ENCODE results near the gene EDEM1. TPM values are rescaled to one million over a fixed set of nuclear protein-coding genes. Genes with fewer than 3 reads are reported as not detected.

EDEM1 gene
- total RNA-seq, 1 experiment from 2014 or later = 22.4 TPM

DNA sequence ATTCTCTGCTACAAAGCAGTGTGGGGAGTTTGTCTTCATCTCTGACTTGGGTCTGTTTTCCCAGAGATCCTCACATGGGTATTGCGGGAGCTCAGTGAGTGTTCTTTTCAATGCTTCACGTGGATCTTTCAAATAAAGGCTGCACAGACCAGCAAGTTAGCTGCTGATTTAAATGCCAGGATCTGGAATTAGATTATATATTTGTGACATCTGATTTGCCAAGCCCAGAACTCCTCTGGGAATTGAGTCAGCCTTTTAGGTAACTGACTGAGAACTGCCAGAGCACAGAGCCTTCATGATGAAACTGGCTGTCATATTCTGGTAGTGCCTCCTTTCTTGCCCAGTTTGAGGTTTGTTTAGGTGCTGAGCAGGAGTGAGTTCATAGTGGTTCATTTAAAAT, 14.7 kb downstream of the EDEM1 start:
- ChIA-PET POLR2A (no interaction called here), CTCF (no interaction called here)
- DNase-seq (ENCODE audit: low spot score) (no peak), ATAC-seq (no peak)
- Mint-ChIP-seq H3K4me1 (peaks cover 20% of the 10 kb centered on the region), H3K9me3 (no peaks in the 10 kb centered on the region), H3K4me3 (no peak overlapping the region), H3K27ac (no peak overlapping the region), H3K36me3 (peaks cover 69% of the 10 kb centered on the region), H3K27me3 (ENCODE audit: low read depth) (no peaks in the 10 kb centered on the region)
- no peak for TF ChIP-seq RELA (CRISPR knock-in tag; IDR thresholded peaks at IDR 0.05; ENCODE audit: borderline replicate concordance)
- TF ChIP-seq ZNF263 (CRISPR knock-in tag; IDR thresholded peaks at IDR 0.05; ENCODE audit: low read depth) = no peak
- TF ChIP-seq, protein P1, sequence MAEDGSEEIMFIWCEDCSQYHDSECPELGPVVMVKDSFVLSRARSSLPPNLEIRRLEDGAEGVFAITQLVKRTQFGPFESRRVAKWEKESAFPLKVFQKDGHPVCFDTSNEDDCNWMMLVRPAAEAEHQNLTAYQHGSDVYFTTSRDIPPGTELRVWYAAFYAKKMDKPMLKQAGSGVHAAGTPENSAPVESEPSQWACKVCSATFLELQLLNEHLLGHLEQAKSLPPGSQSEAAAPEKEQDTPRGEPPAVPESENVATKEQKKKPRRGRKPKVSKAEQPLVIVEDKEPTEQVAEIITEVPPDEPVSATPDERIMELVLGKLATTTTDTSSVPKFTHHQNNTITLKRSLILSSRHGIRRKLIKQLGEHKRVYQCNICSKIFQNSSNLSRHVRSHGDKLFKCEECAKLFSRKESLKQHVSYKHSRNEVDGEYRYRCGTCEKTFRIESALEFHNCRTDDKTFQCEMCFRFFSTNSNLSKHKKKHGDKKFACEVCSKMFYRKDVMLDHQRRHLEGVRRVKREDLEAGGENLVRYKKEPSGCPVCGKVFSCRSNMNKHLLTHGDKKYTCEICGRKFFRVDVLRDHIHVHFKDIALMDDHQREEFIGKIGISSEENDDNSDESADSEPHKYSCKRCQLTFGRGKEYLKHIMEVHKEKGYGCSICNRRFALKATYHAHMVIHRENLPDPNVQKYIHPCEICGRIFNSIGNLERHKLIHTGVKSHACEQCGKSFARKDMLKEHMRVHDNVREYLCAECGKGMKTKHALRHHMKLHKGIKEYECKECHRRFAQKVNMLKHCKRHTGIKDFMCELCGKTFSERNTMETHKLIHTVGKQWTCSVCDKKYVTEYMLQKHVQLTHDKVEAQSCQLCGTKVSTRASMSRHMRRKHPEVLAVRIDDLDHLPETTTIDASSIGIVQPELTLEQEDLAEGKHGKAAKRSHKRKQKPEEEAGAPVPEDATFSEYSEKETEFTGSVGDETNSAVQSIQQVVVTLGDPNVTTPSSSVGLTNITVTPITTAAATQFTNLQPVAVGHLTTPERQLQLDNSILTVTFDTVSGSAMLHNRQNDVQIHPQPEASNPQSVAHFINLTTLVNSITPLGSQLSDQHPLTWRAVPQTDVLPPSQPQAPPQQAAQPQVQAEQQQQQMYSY (CRISPR knock-in tag; IDR thresholded peaks at IDR 0.05) = no peak
- TF ChIP-seq, protein P2, sequence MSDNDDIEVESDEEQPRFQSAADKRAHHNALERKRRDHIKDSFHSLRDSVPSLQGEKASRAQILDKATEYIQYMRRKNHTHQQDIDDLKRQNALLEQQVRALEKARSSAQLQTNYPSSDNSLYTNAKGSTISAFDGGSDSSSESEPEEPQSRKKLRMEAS (CRISPR knock-in tag; IDR thresholded peaks at IDR 0.05) = no peak
- TF ChIP-seq FOXP1 (CRISPR knock-in tag; IDR thresholded peaks at IDR 0.05; ENCODE audit: borderline replicate concordance) = no peak
- TF ChIP-seq ZNF138 (CRISPR knock-in tag; conservative IDR thresholded peaks at IDR 0.05) = no peak
- TF ChIP-seq, protein P3, sequence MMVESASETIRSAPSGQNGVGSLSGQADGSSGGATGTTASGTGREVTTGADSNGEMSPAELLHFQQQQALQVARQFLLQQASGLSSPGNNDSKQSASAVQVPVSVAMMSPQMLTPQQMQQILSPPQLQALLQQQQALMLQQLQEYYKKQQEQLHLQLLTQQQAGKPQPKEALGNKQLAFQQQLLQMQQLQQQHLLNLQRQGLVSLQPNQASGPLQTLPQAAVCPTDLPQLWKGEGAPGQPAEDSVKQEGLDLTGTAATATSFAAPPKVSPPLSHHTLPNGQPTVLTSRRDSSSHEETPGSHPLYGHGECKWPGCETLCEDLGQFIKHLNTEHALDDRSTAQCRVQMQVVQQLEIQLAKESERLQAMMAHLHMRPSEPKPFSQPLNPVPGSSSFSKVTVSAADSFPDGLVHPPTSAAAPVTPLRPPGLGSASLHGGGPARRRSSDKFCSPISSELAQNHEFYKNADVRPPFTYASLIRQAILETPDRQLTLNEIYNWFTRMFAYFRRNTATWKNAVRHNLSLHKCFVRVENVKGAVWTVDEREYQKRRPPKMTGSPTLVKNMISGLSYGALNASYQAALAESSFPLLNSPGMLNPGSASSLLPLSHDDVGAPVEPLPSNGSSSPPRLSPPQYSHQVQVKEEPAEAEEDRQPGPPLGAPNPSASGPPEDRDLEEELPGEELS (CRISPR knock-in tag; IDR thresholded peaks at IDR 0.05) = no peak
- TF ChIP-seq KAT7 (CRISPR knock-in tag; IDR thresholded peaks at IDR 0.05; ENCODE audit: borderline replicate concordance) = no peak

DNA sequence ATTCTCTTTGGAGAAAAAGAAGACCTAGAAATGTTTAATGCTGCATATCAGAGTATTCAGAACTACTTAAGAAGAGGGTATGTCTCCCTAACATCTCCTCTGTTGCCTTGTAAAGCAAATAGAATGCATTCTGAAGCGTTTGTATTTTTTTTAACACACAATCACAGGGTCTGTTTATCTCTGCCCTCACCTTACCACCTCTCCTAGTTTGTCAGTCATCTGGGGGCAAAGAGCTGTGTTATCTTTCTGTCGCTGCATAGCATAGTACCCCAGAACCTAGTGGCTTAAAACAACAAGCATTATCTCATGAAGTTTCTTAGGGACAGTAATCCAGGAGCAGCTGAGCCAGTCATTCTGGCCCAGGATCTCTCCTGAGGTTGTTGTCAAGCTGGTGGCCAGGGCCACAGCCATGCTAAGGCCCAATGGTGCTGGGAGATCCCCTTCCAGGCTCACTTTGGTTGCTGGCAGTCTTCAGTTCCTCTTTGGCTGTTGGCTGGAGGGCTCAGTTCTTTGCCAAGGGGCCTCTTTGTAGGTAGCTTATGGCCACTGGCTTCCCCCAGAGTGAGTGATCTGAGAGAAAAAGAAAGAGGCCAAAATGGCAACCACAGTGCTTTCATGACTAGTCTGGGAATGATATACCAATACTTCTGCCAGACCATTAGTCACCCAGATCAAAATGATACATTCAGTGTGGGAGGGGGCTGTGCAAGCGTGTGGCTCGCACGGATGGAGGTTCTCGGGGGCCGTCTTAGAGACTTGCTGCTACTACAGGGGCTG, 17.8 kb downstream of the EDEM1 start:
- no peaks in the 10 kb centered on the region for H3K4me1 Mint-ChIP-seq
- no peaks in the 10 kb centered on the region for H3K27me3 Mint-ChIP-seq (ENCODE audit: low read depth)
- H3K4me3 Mint-ChIP-seq = no peak overlapping the region
- H3K9me3 Mint-ChIP-seq = no peaks in the 10 kb centered on the region
- POLR2A ChIA-PET = no interaction called here
- H3K27ac Mint-ChIP-seq = no peak overlapping the region
- no peak for DNase-seq (ENCODE audit: low spot score)
- ATAC-seq = no peak
- CTCF ChIA-PET = no interaction called here
- peaks cover 81% of the 10 kb centered on the region for H3K36me3 Mint-ChIP-seq
- no peak for TF ChIP-seq TEAD4 (CRISPR knock-in tag; IDR thresholded peaks at IDR 0.05)
- no peak for TF ChIP-seq SP1 (CRISPR knock-in tag; conservative IDR thresholded peaks at IDR 0.05)
- TF ChIP-seq, protein P4, sequence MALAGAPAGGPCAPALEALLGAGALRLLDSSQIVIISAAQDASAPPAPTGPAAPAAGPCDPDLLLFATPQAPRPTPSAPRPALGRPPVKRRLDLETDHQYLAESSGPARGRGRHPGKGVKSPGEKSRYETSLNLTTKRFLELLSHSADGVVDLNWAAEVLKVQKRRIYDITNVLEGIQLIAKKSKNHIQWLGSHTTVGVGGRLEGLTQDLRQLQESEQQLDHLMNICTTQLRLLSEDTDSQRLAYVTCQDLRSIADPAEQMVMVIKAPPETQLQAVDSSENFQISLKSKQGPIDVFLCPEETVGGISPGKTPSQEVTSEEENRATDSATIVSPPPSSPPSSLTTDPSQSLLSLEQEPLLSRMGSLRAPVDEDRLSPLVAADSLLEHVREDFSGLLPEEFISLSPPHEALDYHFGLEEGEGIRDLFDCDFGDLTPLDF (CRISPR knock-in tag; IDR thresholded peaks at IDR 0.05) = no peak
- no peak for TF ChIP-seq SMAD3 (CRISPR knock-in tag; IDR thresholded peaks at IDR 0.05; ENCODE audit: borderline replicate concordance)
- TF ChIP-seq ETV6 (CRISPR knock-in tag; IDR thresholded peaks at IDR 0.05) = no peak
- no peak for TF ChIP-seq GTF2I (CRISPR knock-in tag; conservative IDR thresholded peaks at IDR 0.05)
- no peak for TF ChIP-seq FOXJ3 (CRISPR knock-in tag; IDR thresholded peaks at IDR 0.05; ENCODE audit: borderline replicate concordance)
- no peak for TF ChIP-seq ZBTB21 (CRISPR knock-in tag; IDR thresholded peaks at IDR 0.05; ENCODE audit: borderline replicate concordance)
- TF ChIP-seq, protein P5, sequence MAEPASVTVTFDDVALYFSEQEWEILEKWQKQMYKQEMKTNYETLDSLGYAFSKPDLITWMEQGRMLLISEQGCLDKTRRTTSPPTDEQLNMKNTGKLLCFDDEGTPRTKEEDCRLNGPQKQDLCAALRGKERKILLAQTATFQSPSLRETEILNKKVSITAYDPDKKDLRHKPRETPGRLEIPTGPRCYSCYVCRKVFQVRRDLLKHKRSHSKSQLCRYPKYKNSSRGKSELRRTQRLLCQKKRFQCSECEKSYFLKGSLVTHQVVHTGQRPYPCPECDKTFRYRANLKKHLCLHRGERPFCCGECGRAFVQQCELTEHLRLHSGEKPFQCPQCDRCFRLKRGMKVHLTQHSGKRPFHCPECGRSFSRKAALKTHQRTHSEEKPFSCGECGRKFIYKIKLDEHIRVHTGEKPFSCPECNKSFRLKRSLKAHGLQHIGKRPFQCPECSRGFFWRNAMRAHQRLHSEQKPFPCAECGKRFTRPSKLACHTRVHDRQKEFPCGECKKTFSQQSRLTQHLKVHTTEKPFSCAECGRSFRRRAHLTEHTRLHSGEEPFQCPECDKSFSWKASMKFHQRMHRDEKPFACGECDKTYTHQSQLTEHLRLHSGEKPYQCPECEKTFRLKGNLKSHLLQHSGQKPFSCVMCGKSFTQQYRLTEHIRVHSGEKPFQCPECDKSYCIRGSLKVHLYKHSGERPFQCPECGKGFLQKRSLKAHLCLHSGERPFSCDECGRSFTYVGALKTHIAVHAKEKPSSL (CRISPR knock-in tag; conservative IDR thresholded peaks at IDR 0.05) = no peak
- TF ChIP-seq TEAD1 (CRISPR knock-in tag; IDR thresholded peaks at IDR 0.05) = no peak
- no peak for TF ChIP-seq CREB1 (CRISPR knock-in tag; IDR thresholded peaks at IDR 0.05)

All from WTC11 (cell line).